Lower leg skin (tissue), 4 donors: Measurements from ENCODE around the gene SCLT1. TPM values are rescaled to one million over a fixed set of nuclear protein-coding genes. Genes with fewer than 3 reads are reported as not detected.

ENCODE experiments used
- DNase-seq, 2 donors: peaks; one replicate each; pipeline ENCODE4 v3.0.0-alpha.2; 2019; ENCODE audit warnings: low spot score in 2 of 2
- H3K4me3 ChIP-seq: fragments of 200-600 bp; sonication (generic); 2 replicates; pipeline ENCODE4 v1.5.1; 2017; ENCODE audit warnings: mild to moderate bottlenecking, low read depth; ENCODE audit not compliant: poor library complexity, severe bottlenecking
- POLR2A ChIP-seq, 2 donors: fragments of 450-650 bp; IDR thresholded peaks; one replicate each; pipeline ENCODE4 v1.6.1; 2016 to 2017; ENCODE audit warnings: antibody characterized with exemption in 2 of 2, mild to moderate bottlenecking in 1 of 2, moderate library complexity in 1 of 2
- WGBS, 2 donors: methylation state at CpG; one replicate each; pipeline ENCODE4 v1.1.5; 2018; 5-methylcytosine and 5-hydroxymethylcytosine counted together
- intact Hi-C: fragments of 100-400 bp; cut with DNase I; formaldehyde crosslinking; loops from one replicate; pipeline ENCODE4 v1.15.0; 2023; ENCODE audit warnings: low total_unique reads
- total RNA-seq, 4 donors: library from RNA; depleted of rRNA; stranded (reverse); fragments of >200 nt; gene quantifications; one replicate each; pipeline ENCODE4 v1.1.0, GENCODE V29; 2016
- TF ChIP-seq, protein P1 (sequence below), 3 donors: fragments of 450-650 bp; IDR thresholded peaks; one replicate each; pipeline ENCODE4 v1.5.1; 2016; ENCODE audit warnings: antibody characterized with exemption in 3 of 3, mild to moderate bottlenecking in 3 of 3, moderate library complexity in 2 of 3

Gene SCLT1
- total RNA-seq, 4 donors from 2014 or later: 4.4 to 8.6 (median 6.8) TPM

DNA sequence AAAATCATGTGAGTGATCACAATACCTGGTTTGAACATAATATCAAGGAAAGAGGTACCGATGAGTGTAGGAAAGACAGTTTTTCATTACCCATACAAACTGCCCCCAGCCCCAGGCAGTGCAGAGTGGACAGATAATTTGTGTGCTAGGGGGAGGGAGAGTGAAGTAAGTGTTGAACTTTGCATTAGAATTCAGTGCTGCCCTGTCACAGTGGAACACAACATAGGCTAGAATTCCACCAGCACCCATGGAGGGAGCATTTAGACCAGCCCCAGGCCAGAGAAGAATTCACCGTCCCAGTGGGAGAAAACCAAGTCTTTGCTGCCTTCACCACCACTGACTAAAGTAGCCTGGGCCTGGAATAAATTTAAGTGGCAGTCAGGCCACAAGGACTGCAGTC is 107.3 kb downstream of the SCLT1 start:
- no peak for TF ChIP-seq POLR2A (IDR thresholded peaks at IDR 0.05)
- TF ChIP-seq, protein P1, sequence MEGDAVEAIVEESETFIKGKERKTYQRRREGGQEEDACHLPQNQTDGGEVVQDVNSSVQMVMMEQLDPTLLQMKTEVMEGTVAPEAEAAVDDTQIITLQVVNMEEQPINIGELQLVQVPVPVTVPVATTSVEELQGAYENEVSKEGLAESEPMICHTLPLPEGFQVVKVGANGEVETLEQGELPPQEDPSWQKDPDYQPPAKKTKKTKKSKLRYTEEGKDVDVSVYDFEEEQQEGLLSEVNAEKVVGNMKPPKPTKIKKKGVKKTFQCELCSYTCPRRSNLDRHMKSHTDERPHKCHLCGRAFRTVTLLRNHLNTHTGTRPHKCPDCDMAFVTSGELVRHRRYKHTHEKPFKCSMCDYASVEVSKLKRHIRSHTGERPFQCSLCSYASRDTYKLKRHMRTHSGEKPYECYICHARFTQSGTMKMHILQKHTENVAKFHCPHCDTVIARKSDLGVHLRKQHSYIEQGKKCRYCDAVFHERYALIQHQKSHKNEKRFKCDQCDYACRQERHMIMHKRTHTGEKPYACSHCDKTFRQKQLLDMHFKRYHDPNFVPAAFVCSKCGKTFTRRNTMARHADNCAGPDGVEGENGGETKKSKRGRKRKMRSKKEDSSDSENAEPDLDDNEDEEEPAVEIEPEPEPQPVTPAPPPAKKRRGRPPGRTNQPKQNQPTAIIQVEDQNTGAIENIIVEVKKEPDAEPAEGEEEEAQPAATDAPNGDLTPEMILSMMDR (IDR thresholded peaks at IDR 0.05): no peak
- DNase-seq: no peak
- WGBS, 2 donors: 98% methylated on average over 2 of the region's 2 CpGs
- no peak overlapping the region for H3K4me3 ChIP-seq
- intact Hi-C loops: no loop called here

DNA sequence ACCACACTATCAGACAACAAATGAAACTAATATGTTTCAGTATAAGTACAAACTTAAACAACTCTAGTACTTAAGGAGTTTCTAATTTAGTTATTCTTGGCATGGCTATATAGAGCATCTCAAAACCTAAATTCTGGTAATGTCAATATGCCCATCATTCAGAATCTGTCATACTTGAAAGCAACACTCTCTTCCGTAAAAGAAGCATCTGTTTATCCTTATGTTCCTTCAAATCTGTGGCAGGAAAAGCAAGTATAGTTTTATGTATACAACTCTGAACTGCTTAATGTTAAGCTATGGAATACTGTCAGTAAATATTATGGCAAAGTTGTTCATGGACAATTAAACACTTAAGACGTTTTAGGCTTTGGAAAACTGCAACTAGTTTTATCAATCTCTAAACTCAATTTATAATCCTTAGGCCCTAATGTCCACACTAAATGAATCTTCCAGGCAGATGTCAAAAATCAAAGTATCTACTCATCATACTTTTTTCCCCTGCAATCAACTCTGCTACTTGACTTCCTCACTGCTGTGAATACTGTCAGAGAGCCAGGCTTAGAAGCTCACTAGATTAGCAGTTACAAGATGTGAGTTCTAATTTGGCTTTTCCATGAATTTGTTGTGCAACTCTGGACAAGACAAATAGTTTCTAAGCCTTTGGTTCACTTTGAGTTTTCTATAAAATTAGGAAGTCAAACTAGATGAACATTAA is 109.4 kb downstream of the SCLT1 start:
- H3K4me3 ChIP-seq: no peak overlapping the region
- no peak for DNase-seq
- TF ChIP-seq, protein P1 (IDR thresholded peaks at IDR 0.05): no peak
- no peak for TF ChIP-seq POLR2A (IDR thresholded peaks at IDR 0.05)
- intact Hi-C loops: no loop called here
- 76 to 81% methylated on average over 2 of the region's 2 CpGs for WGBS, 2 donors

DNA sequence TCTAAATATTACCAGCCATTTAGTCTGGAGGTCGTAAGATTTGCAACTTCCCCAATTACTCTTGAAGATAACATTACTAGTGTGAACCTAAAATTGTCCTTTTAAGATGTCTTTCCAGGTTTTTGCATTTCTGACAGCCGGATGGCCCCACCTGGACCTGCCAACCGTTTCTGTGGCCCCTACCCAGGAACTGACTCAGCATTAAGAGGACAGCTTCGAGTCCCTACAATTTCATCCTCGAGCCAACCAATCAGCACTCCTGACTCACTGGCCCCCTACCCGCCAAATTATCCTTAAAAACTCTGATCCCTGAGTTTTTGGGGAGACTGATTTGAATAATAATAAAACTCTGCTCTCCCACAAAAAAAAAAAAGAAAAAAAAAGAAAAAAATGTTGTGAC is 112.0 kb downstream of the SCLT1 start:
- DNase-seq: no peak
- no peak for TF ChIP-seq POLR2A (IDR thresholded peaks at IDR 0.05)
- TF ChIP-seq, protein P1 (IDR thresholded peaks at IDR 0.05): no peak
- WGBS, 2 donors: 87% methylated on average over 6 of the region's 6 CpGs

DNA sequence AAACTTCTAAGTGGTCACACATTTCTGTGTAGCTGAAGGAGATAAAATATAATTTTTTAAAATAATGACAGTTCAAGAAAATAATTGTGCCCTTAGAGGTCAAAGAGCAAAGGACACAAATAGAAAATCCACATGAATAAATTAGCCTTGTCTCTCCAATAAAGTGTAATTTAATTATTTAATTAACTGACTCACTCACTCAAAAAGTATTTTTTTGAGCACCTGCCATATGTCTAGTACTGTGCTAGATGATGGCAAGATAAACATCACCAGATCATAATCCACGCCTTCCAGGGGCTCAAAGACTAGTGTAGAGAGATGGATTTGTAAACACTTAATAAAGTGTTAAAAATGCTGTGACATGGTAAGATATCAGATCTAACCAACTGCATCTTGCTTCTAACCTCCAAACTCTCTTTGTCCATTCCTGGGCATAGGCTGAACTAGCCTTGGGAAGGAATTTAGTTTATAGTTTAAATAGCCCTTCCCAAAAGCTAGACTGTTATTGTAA is 112.5 kb downstream of the SCLT1 start:
- 44 to 60% methylated on average over 1 of the region's 1 CpG for WGBS, 2 donors

More for the DNA sequence above, 112.0 kb downstream of the SCLT1 start:
- intact Hi-C loops: no loop called here
- H3K4me3 ChIP-seq: no peak overlapping the region

DNA sequence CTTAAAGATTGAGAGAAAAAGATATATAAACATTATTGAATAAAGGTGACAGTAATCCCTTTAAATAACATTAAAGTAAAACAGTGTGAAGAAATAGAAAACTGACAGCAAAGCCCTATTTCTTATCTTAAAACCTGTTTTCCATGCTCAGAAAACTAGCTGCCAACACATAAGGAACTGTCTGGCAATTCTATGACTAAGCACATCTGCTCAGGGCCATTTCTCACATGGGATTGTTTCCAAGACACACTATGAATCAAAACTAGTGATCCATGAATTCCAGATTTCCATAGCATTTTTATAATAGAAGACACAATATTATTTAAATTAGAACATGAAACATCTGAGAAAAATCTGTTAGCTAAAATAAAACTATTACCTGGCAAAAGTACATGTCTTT is 113.4 kb downstream of the SCLT1 start:
- intact Hi-C loops: no loop called here
- TF ChIP-seq, protein P1 (IDR thresholded peaks at IDR 0.05): no peak
- no peak for TF ChIP-seq POLR2A (IDR thresholded peaks at IDR 0.05)
- no peak for DNase-seq
- no peak overlapping the region for H3K4me3 ChIP-seq

More for the DNA sequence above, 112.5 kb downstream of the SCLT1 start:
- no peak for DNase-seq
- TF ChIP-seq POLR2A (IDR thresholded peaks at IDR 0.05): no peak
- TF ChIP-seq, protein P1 (IDR thresholded peaks at IDR 0.05): no peak
- intact Hi-C loops: no loop called here
- no peak overlapping the region for H3K4me3 ChIP-seq

DNA sequence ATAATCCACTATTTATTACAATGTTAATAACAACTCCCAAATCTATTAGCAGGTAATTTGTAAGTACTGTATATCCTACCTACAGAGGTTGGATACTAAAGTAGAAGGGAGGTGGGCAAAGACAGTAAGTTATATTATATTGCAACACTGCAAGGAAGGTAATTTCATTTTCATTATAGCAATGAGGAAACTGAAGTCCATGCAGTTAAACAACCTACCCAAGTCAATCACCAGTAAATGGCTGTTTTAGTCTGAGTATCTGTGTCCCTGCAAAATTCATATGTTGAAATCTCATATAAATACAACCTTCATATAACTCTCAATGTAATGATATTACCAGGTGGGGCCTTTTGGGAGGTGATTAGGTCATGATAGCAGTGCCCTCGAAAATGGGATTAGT is 114.4 kb downstream of the SCLT1 start:
- 98 to 100% methylated on average over 1 of the region's 1 CpG for WGBS, 2 donors
- DNase-seq: no peak
- H3K4me3 ChIP-seq: no peak overlapping the region
- TF ChIP-seq POLR2A (IDR thresholded peaks at IDR 0.05): no peak
- TF ChIP-seq, protein P1 (IDR thresholded peaks at IDR 0.05): no peak
- intact Hi-C loops: no loop called here
